Ascending aorta (tissue), 2 donors: ENCODE data around the gene CACNA1G. TPM values are rescaled to one million over a fixed set of nuclear protein-coding genes. Genes with fewer than 3 reads are reported as not detected.

Experiments
- DNase-seq, 2 donors: peaks; one replicate each; pipeline ENCODE4 v3.0.0-alpha.2; 2019; ENCODE audit warnings: low spot score in 2 of 2
- H3K27ac ChIP-seq, 2 donors: fragments of 200-600 bp; sonication (generic); one replicate each; pipeline ENCODE4 v1.5.1; 2016 to 2017; ENCODE audit warnings: mild to moderate bottlenecking in 1 of 2
- H3K27me3 ChIP-seq: fragments of 200-600 bp; sonication (generic); one replicate; pipeline ENCODE4 v1.5.1; 2017
- H3K36me3 ChIP-seq, 2 donors: fragments of 200-600 bp; sonication (generic); one replicate each; pipeline ENCODE4 v1.5.1; 2016
- H3K4me1 ChIP-seq, 2 donors: fragments of 200-600 bp; sonication (generic); one replicate each; pipeline ENCODE4 v1.5.1; 2016 to 2017; ENCODE audit warnings: mild to moderate bottlenecking in 1 of 2
- H3K4me3 ChIP-seq, 2 donors: fragments of 200-600 bp; sonication (generic); one replicate each; pipeline ENCODE4 v1.5.1; 2016 to 2017; ENCODE audit warnings: mild to moderate bottlenecking in 1 of 2
- H3K9me3 ChIP-seq, 2 donors: fragments of 200-600 bp; sonication (generic); one replicate each; pipeline ENCODE4 v1.5.1; 2016
- CTCF ChIP-seq, 3 experiments: fragments of 200-600 bp in 2 of 3; fragments of 450-650 bp in 1 of 3; sonication (generic) in 2 of 3; IDR thresholded peaks; one replicate each; pipeline ENCODE4 v1.5.1; 2016 to 2019; ENCODE audit warnings: antibody characterized with exemption in 3 of 3, mild to moderate bottlenecking in 1 of 3, moderate library complexity in 1 of 3
- intact Hi-C: fragments of 100-400 bp; cut with DNase I; formaldehyde crosslinking; loops from one replicate; pipeline ENCODE4 v1.15.1; 2023
- total RNA-seq: library from RNA; depleted of rRNA; stranded (reverse); fragments of >200 nt; gene quantifications from one replicate; pipeline ENCODE4 v1.1.0, GENCODE V29; 2016

Gene CACNA1G
- total RNA-seq, 1 donor from 2014 or later, result 1.2 TPM

- Histone ChIP-seq H3K4me1 (no peaks in the 10 kb centered on the region), H3K9me3 (no peaks in the 10 kb centered on the region), H3K27me3 (no peaks in the 10 kb centered on the region), H3K36me3 (no peaks in the 10 kb centered on the region), H3K4me3 (no peak overlapping the region), H3K27ac (no peak overlapping the region)
- intact Hi-C loops, result no loop called here
- no peak for DNase-seq
- TF ChIP-seq CTCF (IDR thresholded peaks at IDR 0.05), result no peak
These were observed 52.8 kb downstream of the CACNA1G start for GRCh38 chr17:50613007-50613992.

DNA sequence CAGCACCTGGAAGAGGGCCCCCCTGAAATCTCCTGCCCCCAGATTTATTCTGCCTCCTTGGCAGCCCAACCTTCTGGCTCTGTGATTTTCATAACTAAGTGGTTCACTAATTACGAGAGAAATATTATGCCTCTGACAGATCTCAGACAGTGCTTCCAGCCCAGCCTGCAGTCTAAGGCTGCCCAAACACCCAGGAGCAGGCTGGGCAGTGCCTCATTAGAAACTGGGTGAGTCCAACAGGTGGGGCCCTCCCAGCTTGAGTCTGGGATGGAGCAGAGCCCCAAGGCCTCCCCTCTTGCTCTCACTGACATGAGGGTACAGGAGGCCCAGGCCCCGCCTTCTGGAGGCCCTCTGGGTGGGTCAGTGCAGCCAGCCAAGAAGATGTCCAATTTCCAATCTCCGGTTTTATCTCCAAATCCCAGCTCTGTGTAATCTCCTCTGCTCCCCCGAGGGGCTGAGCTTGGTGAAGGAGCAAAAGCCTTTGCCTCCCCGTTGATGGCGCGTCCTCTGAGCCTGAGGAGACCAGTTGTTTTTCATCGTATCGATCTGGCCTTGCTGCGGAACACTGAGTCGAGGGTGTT is 54.0 kb downstream of the CACNA1G start:
- no peak for TF ChIP-seq CTCF (IDR thresholded peaks at IDR 0.05)
- intact Hi-C loops, result no loop called here
- DNase-seq, result no peak
- no peaks in the 10 kb centered on the region for H3K36me3 ChIP-seq
- H3K27me3 ChIP-seq, result no peaks in the 10 kb centered on the region
- H3K4me1 ChIP-seq, result no peaks in the 10 kb centered on the region
- H3K9me3 ChIP-seq, result no peaks in the 10 kb centered on the region
- no peak overlapping the region for H3K27ac ChIP-seq
- H3K4me3 ChIP-seq, result no peak overlapping the region

GRCh38 chr17:50615828-50616227 is 55.3 kb downstream of the CACNA1G start:
- Histone ChIP-seq H3K4me1 (no peaks in the 10 kb centered on the region), H3K27me3 (no peaks in the 10 kb centered on the region), H3K4me3 (no peak overlapping the region), H3K36me3 (no peaks in the 10 kb centered on the region), H3K27ac (no peak overlapping the region), H3K9me3 (no peaks in the 10 kb centered on the region)
- no peak for TF ChIP-seq CTCF (IDR thresholded peaks at IDR 0.05)
- intact Hi-C loops, result no loop called here
- DNase-seq, result no peak

DNA sequence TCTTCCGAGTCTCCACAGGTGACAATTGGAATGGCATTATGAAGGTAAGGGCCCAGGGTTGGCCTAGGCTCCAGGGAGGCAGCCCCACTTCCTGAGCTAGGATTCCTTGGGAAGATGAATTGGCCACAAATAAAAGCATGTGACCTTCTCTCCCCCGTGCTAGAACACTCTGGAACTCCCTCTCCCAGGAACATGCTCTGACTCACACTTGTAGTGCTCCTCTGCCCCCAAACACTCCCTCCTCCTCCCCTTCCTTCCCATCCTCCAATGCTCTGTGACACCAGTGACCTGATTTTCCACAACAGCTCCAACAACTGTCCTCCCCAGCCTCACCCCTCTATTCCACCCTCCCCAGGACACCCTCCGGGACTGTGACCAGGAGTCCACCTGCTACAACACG is 57.8 kb downstream of the CACNA1G start:
- no peak overlapping the region for H3K27ac ChIP-seq
- intact Hi-C loops, result no loop called here
- no peaks in the 10 kb centered on the region for H3K9me3 ChIP-seq
- no peak for DNase-seq
- H3K4me3 ChIP-seq, result no peak overlapping the region
- H3K36me3 ChIP-seq, result no peaks in the 10 kb centered on the region
- H3K27me3 ChIP-seq, result no peaks in the 10 kb centered on the region
- no peak for TF ChIP-seq CTCF (IDR thresholded peaks at IDR 0.05)
- no peaks in the 10 kb centered on the region for H3K4me1 ChIP-seq

- TF ChIP-seq CTCF (IDR thresholded peaks at IDR 0.05), result no peak
These were observed 58.4 kb downstream of the CACNA1G start for GRCh38 chr17:50618941-50619340.

More at GRCh38 chr17:50618941-50619340, 58.4 kb downstream of the CACNA1G start:
- intact Hi-C loops, result no loop called here
- no peaks in the 10 kb centered on the region for H3K36me3 ChIP-seq
- no peak overlapping the region for H3K4me3 ChIP-seq
- no peaks in the 10 kb centered on the region for H3K9me3 ChIP-seq
- H3K27ac ChIP-seq, result no peak overlapping the region
- no peaks in the 10 kb centered on the region for H3K27me3 ChIP-seq
- DNase-seq, result no peak
- H3K4me1 ChIP-seq, result no peaks in the 10 kb centered on the region
